DMS114 treated with DMSO at 0.1 percent for 48 hours (cell line): ENCODE data around the gene PLRG1.
A peak's percentile ranks its signal among the peaks of the same experiment; 100 is the strongest.

Source experiments
- DNase-seq: peaks from one replicate; lab custom pipeline; 2025; ENCODE audit not compliant: unreplicated experiment; lab: John Stamatoyannopoulos, UW

PLRG1 gene

GRCh38 chr4:154521607-154522006 is 28.6 kb downstream of the PLRG1 start:
- DNase-seq, result no peak

GRCh38 chr4:154519214-154519613 is 31.0 kb downstream of the PLRG1 start:
- no peak for DNase-seq

- DNase-seq, result no peak
Measured at GRCh38 chr4:154517591-154517990, 32.6 kb downstream of the PLRG1 start.

- no peak for DNase-seq
Measured at GRCh38 chr4:154516318-154517029, 33.7 kb downstream of the PLRG1 start.

GRCh38 chr4:154511981-154512380 is 38.2 kb downstream of the PLRG1 start:
- DNase-seq, result no peak

GRCh38 chr4:154511548-154511947 is 38.7 kb downstream of the PLRG1 start:
- DNase-seq, result no peak

GRCh38 chr4:154507156-154507555 is 43.0 kb downstream of the PLRG1 start:
- no peak for DNase-seq

GRCh38 chr4:154506253-154506652 is 43.9 kb downstream of the PLRG1 start:
- DNase-seq, result no peak

- DNase-seq, result peak; percentile 16
Measured at GRCh38 chr4:154503598-154503997, 46.6 kb downstream of the PLRG1 start.

GRCh38 chr4:154502111-154502510 is 48.1 kb downstream of the PLRG1 start:
- no peak for DNase-seq

GRCh38 chr4:154497889-154498288 is 52.3 kb downstream of the PLRG1 start:
- DNase-seq, result no peak

- DNase-seq, result no peak
Measured at GRCh38 chr4:154495867-154496266, 54.3 kb downstream of the PLRG1 start.

- DNase-seq, result no peak
Measured at GRCh38 chr4:154492288-154492687, 57.9 kb downstream of the PLRG1 start.

GRCh38 chr4:154491341-154492271 is 58.6 kb downstream of the PLRG1 start, which contains the start of gene DCHS2:
DCHS2 (minus strand) TSS chr4:154491799; CDS start chr4:154491355, 444 bp downstream.
- no peak for DNase-seq

GRCh38 chr4:154490583-154491340 is 59.4 kb downstream of the PLRG1 start:
- DNase-seq, result no peak

GRCh38 chr4:154490234-154490582 is 60.0 kb downstream of the PLRG1 start:
- DNase-seq, result no peak

- DNase-seq, result no peak
Measured at GRCh38 chr4:154489558-154490233, 60.5 kb downstream of the PLRG1 start.

GRCh38 chr4:154487145-154487544 is 63.1 kb downstream of the PLRG1 start:
- DNase-seq, result no peak

- DNase-seq, result no peak
Measured at GRCh38 chr4:154485127-154485773, 65.0 kb downstream of the PLRG1 start.
